SH-SY5Y (cell line): Measurements from ENCODE around the gene GEMIN4.

Experiments
- GATA2 ChIP-seq: IDR thresholded peaks from 2 replicates; pipeline ENCODE4 v1.6.1; 2011; ENCODE audit warnings: mild to moderate bottlenecking, low read depth, low read length
- GATA3 ChIP-seq: IDR thresholded peaks from 2 replicates; pipeline ENCODE4 v1.6.1; 2011; ENCODE audit warnings: low read depth, mild to moderate bottlenecking, low read length, moderate library complexity

DNA sequence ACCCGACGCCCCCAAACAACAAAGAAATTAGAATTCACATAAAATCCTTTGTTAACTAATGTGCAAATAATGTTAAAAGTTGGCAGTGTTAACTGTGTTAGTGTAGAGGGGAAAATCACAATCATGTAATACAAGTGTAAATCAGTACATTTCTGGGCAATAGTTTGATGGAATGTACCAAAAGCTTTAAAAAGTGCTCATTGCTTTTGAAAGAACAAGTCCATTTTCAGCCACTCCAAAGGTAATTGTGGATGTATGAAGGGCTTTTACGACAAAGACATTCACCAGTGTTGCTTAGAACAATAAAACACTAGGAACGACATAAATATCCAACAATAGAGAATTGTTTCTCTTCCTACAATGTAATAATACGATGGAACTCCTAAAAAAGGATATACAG, 21.0 kb upstream of the GEMIN4 start:
- TF ChIP-seq GATA3: no peak
- TF ChIP-seq GATA2: no peak
